ENCODE measurements around the gene CFAP126.
"Not testable (repeated sequence)": the region's sequence is repeated elsewhere in the genome, so short reads cannot be mapped to it uniquely, and the experiment has no call there.

- TF ChIP-seq EZH2, CTCF, EZH2phosphoT487 (IDR thresholded peaks at IDR 0.05): not testable (repeated sequence)
Observed at GRCh38 chr1:161391136-161391535, 23.5 kb upstream of the CFAP126 start.

All from neural progenitor cell (in vitro differentiated cells).